Activated B cell treated with CpG ODN at 0.5 μM for 24 hours (primary cell): Measurements from ENCODE around the gene CCDC86. TPM values are rescaled to one million over a fixed set of nuclear protein-coding genes. Genes with fewer than 3 reads are reported as not detected.

ENCODE experiments used
- ATAC-seq: fragments of 200-7000 bp; cut with Tn5 transposase; one replicate; pipeline ENCODE4 v1.10.0; 2021; ENCODE audit warnings: low read depth, mild to moderate bottlenecking, moderate library complexity
- CTCF ChIA-PET: fragments of 350-600 bp; sonication (Branson Sonifier 250); formaldehyde crosslinking; loops from one replicate; lab custom pipeline; 2021; ENCODE audit warnings: antibody characterized with exemption; lab: Charles Lee
- POLR2A ChIA-PET: fragments of 350-600 bp; sonication (Branson Sonifier 250); formaldehyde crosslinking; loops from one replicate; lab custom pipeline; 2021; ENCODE audit warnings: antibody characterized with exemption; lab: Charles Lee
- DNase-seq: peaks from one replicate; pipeline ENCODE4 v3.0.0; 2022
- H3K27ac Mint-ChIP-seq: one replicate; pipeline ENCODE4 v1.8.0; 2020; ENCODE audit warnings: mixed read lengths
- H3K27me3 Mint-ChIP-seq: one replicate; pipeline ENCODE4 v1.8.0; 2021; ENCODE audit warnings: mixed read lengths
- H3K36me3 Mint-ChIP-seq: one replicate; pipeline ENCODE4 v1.8.0; 2021; ENCODE audit warnings: low read depth, mixed read lengths
- H3K4me1 Mint-ChIP-seq: one replicate; pipeline ENCODE4 v1.8.0; 2021; ENCODE audit warnings: mixed read lengths
- H3K4me3 Mint-ChIP-seq: one replicate; pipeline ENCODE4 v1.8.0; 2020; ENCODE audit warnings: mild to moderate bottlenecking, mixed read lengths
- H3K9me3 Mint-ChIP-seq: one replicate; pipeline ENCODE4 v1.8.0; 2020; ENCODE audit warnings: mixed read lengths
- CTCF ChIP-seq: fragments of 200-600 bp; IDR thresholded peaks from one replicate; pipeline ENCODE4 v1.8.0; 2022; ENCODE audit warnings: antibody characterized with exemption, mild to moderate bottlenecking
- intact Hi-C: fragments of 100-400 bp; cut with micrococcal nuclease; formaldehyde crosslinking; loops from one replicate; pipeline ENCODE4 v1.15.1; 2024
- total RNA-seq: library from RNA; stranded (reverse); gene quantifications from 2 replicates; pipeline ENCODE4 v1.2.3, GENCODE V29; 2022

Gene CCDC86
- total RNA-seq, 1 donor from 2014 or later: 30.3 TPM

DNA sequence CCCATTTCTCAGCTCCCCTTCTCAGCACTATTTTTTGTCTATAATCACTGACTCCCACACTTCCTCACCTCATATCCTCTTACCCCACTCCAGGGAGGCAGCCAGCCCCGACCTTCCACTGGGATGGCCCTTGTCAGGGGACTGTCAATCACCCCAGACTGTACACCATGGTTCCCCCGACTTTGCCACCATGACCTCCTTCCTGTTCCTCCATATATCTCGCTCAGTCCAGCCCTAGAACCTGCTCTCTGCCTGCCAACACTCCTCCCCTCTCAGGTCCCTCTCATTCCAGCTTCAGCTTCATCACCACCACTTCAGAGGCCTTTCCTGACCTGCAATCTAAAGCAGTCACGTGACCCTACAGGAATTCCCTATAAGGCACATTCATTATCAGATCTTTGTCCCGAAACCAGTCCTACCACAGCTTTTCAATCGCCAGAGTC is 48.0 kb downstream of the CCDC86 start:
- intact Hi-C loops: loop anchor here (10.0 kb wide), 1 partner anchor 625 kb away; no protein-coding TSS in a partner anchor
- no peak for TF ChIP-seq CTCF

GRCh38 chr11:60890696-60891095 is 48.8 kb downstream of the CCDC86 start:
- Mint-ChIP-seq H3K4me1 (no peaks in the 10 kb centered on the region), H3K27me3 (no peaks in the 10 kb centered on the region), H3K27ac (no peak overlapping the region), H3K36me3 (peaks cover 68% of the 10 kb centered on the region), H3K4me3 (no peak overlapping the region), H3K9me3 (no peaks in the 10 kb centered on the region)
- intact Hi-C loops: loop anchor here (10.0 kb wide), 1 partner anchor 626 kb away; no protein-coding TSS in a partner anchor
- ChIA-PET CTCF (no interaction called here), POLR2A (no interaction called here)
- DNase-seq (no peak), ATAC-seq (no peak)
- no peak for TF ChIP-seq CTCF

More for the DNA sequence above, 48.0 kb downstream of the CCDC86 start:
- POLR2A ChIA-PET: no interaction called here
- DNase-seq (no peak), ATAC-seq (no peak)
- Mint-ChIP-seq H3K36me3 (peaks cover 68% of the 10 kb centered on the region), H3K27ac (no peak overlapping the region), H3K4me1 (no peaks in the 10 kb centered on the region), H3K9me3 (no peaks in the 10 kb centered on the region), H3K27me3 (no peaks in the 10 kb centered on the region), H3K4me3 (no peak overlapping the region)
- CTCF ChIA-PET: interaction anchor here (0.7 to 3.8 kb wide), 2 partner anchors 60 to 449 kb away, joined by 3 to 47 read pairs; no protein-coding TSS in a partner anchor

GRCh38 chr11:60891103-60891741 is 49.3 kb downstream of the CCDC86 start:
- no peaks in the 10 kb centered on the region for H3K4me1 Mint-ChIP-seq

DNA sequence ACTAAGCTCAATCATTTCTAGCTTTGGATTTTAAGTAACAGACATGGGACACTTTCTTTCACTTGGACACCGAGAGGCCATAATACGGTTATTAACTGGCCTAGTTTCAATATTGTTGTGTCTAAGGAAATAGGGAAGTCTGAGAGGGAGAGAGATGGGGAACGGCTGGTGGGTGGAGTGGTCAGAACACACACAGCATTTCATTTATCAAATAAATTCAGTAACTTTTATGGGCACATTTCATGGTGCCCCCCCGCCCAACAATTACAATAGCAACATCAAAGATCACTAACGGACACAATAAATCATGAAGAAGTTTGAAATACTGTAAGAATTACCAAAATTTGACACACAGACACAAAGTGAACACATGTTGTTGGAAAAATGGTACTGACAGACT is 53.8 kb downstream of the CCDC86 start:
- ChIA-PET CTCF (interaction anchor here (0.9 kb wide), 1 partner anchor 65 kb away, joined by 5 read pairs; no protein-coding TSS in a partner anchor), POLR2A (interaction anchor here (1.5 kb wide), 1 partner anchor 20 kb away, joined by 3 read pairs; no protein-coding TSS in a partner anchor)
- DNase-seq (no peak), ATAC-seq (no peak)
- no peaks in the 10 kb centered on the region for H3K27me3 Mint-ChIP-seq
- peaks cover 4% of the 10 kb centered on the region for H3K4me1 Mint-ChIP-seq
- H3K36me3 Mint-ChIP-seq: peaks cover 90% of the 10 kb centered on the region
- no peak overlapping the region for H3K27ac Mint-ChIP-seq
- H3K9me3 Mint-ChIP-seq: no peaks in the 10 kb centered on the region
- H3K4me3 Mint-ChIP-seq: no peak overlapping the region
- no peak for TF ChIP-seq CTCF
- intact Hi-C loops: loop anchor here (10.0 kb wide), 1 partner anchor 631 kb away; no protein-coding TSS in a partner anchor

More at GRCh38 chr11:60891103-60891741, 49.3 kb downstream of the CCDC86 start:
- CTCF ChIA-PET: interaction anchor here (1.1 kb wide), 1 partner anchor 60 kb away, joined by 3 read pairs; no protein-coding TSS in a partner anchor
- intact Hi-C loops: loop anchor here (10.0 kb wide), 1 partner anchor 626 kb away; no protein-coding TSS in a partner anchor
- no peak for TF ChIP-seq CTCF
- Mint-ChIP-seq H3K27ac (no peak overlapping the region), H3K4me3 (no peak overlapping the region), H3K9me3 (no peaks in the 10 kb centered on the region), H3K36me3 (peaks cover 71% of the 10 kb centered on the region), H3K27me3 (no peaks in the 10 kb centered on the region)
- POLR2A ChIA-PET: interaction anchor here (0.6 kb wide), 1 partner anchor 622 kb away, joined by 5 read pairs; no protein-coding TSS in a partner anchor
- no peak for DNase-seq
- no peak for ATAC-seq

DNA sequence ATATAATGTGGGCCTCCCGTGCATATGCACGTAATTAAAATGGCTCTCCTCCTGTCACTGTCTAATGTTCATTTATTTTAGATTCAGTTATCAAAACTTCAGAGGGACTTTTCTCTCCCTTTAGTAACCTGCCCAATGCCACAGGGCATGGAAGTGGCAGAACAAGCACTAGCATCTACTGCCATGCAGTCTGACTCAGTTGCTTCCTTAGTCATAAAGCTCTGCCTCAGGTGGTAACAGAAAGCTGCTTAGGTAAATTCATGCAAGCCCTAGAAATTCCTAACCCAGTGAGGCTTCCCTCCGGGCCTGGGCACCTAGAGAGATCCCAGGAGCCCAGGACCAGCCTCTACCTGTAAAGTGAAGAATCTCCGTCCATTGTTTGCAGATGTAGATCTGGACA is 55.6 kb downstream of the CCDC86 start:
- no peak overlapping the region for H3K4me3 Mint-ChIP-seq
- ATAC-seq (no peak), DNase-seq (no peak)
- intact Hi-C loops: loop anchor here (10.0 kb wide), 1 partner anchor 633 kb away; no protein-coding TSS in a partner anchor
- TF ChIP-seq CTCF: no peak
- ChIA-PET CTCF (interaction anchor here (0.6 to 2.7 kb wide), 3 partner anchors 18 to 72 kb away, joined by 3 to 17 read pairs (median 5); partner anchors contain the start of gene CD6), POLR2A (no interaction called here)
- no peaks in the 10 kb centered on the region for H3K27me3 Mint-ChIP-seq
- peaks cover 4% of the 10 kb centered on the region for H3K4me1 Mint-ChIP-seq
- H3K27ac Mint-ChIP-seq: no peak overlapping the region
- peaks cover 95% of the 10 kb centered on the region for H3K36me3 Mint-ChIP-seq
- H3K9me3 Mint-ChIP-seq: no peaks in the 10 kb centered on the region
